ENCODE results near the gene REV1.

The REV1 gene

DNA sequence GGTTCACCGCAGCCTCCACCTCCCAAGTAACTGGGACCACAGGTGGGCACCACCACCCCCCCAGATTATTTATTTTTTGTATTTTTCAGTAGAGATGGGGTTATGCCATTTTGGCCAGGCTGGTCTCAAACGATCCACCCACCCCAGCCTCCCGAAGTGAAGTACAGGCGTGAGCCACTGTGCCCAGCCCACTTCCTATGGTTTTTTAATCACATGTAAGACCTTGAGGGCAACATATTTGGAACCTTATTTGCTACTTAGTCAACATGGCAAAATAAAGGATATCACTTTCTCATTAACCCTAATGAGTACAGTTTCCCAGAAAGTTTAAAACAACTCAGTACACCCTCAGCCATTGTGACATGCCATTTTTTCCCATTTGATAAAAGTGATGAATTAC lies 88.0 kb downstream of the REV1 start (continued):
- TF ChIP-seq, protein P1, sequence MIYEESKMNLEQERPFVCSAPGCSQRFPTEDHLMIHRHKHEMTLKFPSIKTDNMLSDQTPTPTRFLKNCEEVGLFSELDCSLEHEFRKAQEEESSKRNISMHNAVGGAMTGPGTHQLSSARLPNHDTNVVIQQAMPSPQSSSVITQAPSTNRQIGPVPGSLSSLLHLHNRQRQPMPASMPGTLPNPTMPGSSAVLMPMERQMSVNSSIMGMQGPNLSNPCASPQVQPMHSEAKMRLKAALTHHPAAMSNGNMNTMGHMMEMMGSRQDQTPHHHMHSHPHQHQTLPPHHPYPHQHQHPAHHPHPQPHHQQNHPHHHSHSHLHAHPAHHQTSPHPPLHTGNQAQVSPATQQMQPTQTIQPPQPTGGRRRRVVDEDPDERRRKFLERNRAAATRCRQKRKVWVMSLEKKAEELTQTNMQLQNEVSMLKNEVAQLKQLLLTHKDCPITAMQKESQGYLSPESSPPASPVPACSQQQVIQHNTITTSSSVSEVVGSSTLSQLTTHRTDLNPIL (CRISPR knock-in tag; IDR thresholded peaks at IDR 0.05; ENCODE audit: low read depth) = no peak
- no peak for TF ChIP-seq GLIS3 (CRISPR knock-in tag; IDR thresholded peaks at IDR 0.05)
- no peak for TF ChIP-seq ZNF70 (CRISPR knock-in tag; IDR thresholded peaks at IDR 0.05)
- TF ChIP-seq RARB (CRISPR knock-in tag; IDR thresholded peaks at IDR 0.05) = no peak
- TF ChIP-seq, protein P2, sequence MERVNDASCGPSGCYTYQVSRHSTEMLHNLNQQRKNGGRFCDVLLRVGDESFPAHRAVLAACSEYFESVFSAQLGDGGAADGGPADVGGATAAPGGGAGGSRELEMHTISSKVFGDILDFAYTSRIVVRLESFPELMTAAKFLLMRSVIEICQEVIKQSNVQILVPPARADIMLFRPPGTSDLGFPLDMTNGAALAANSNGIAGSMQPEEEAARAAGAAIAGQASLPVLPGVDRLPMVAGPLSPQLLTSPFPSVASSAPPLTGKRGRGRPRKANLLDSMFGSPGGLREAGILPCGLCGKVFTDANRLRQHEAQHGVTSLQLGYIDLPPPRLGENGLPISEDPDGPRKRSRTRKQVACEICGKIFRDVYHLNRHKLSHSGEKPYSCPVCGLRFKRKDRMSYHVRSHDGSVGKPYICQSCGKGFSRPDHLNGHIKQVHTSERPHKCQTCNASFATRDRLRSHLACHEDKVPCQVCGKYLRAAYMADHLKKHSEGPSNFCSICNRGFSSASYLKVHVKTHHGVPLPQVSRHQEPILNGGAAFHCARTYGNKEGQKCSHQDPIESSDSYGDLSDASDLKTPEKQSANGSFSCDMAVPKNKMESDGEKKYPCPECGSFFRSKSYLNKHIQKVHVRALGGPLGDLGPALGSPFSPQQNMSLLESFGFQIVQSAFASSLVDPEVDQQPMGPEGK (CRISPR knock-in tag; IDR thresholded peaks at IDR 0.05; ENCODE audit: borderline replicate concordance) = no peak

DNA sequence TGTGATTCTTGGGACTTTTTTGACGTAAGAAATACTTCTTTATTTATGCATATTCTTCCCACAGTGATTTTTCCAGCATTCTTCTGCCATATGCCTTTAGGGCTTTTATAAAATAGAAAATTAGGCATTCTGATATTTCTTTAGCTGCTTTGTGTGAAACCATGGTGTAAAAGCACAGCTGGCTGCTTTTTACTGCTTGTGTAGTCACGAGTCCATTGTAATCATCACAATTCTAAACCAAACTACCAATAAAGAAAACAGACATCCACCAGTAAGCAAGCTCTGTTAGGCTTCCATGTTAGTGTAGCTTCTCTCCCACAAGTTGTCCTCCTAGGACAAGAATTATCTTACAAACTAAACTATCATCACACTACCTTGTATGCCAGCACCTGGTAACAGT lies 90.0 kb downstream of the REV1 start:
- TF ChIP-seq ZFP30 (CRISPR knock-in tag; IDR thresholded peaks at IDR 0.05) = no peak
- TF ChIP-seq ZNF70 (CRISPR knock-in tag; IDR thresholded peaks at IDR 0.05) = no peak
- TF ChIP-seq PPARA (CRISPR knock-in tag; IDR thresholded peaks at IDR 0.05; ENCODE audit: borderline replicate concordance) = no peak
- TF ChIP-seq, protein P2 (CRISPR knock-in tag; IDR thresholded peaks at IDR 0.05; ENCODE audit: borderline replicate concordance) = no peak
- TF ChIP-seq TOX (CRISPR knock-in tag; IDR thresholded peaks at IDR 0.05; ENCODE audit: borderline replicate concordance) = no peak
- no peak for TF ChIP-seq ZNF8 (CRISPR knock-in tag; IDR thresholded peaks at IDR 0.05)
- TF ChIP-seq ARNTL (CRISPR knock-in tag; IDR thresholded peaks at IDR 0.05; ENCODE audit: borderline replicate concordance, low read depth) = no peak
- no peak for TF ChIP-seq BACH2 (CRISPR knock-in tag; IDR thresholded peaks at IDR 0.05; ENCODE audit: borderline replicate concordance)
- TF ChIP-seq ESRRG (CRISPR knock-in tag; IDR thresholded peaks at IDR 0.05) = no peak
- TF ChIP-seq ZC3H10 (CRISPR knock-in tag; IDR thresholded peaks at IDR 0.05) = no peak
- TF ChIP-seq OSR1 (CRISPR knock-in tag; IDR thresholded peaks at IDR 0.05) = no peak
- no peak for TF ChIP-seq SNAI2 (CRISPR knock-in tag; IDR thresholded peaks at IDR 0.05)
- TF ChIP-seq, protein P3, sequence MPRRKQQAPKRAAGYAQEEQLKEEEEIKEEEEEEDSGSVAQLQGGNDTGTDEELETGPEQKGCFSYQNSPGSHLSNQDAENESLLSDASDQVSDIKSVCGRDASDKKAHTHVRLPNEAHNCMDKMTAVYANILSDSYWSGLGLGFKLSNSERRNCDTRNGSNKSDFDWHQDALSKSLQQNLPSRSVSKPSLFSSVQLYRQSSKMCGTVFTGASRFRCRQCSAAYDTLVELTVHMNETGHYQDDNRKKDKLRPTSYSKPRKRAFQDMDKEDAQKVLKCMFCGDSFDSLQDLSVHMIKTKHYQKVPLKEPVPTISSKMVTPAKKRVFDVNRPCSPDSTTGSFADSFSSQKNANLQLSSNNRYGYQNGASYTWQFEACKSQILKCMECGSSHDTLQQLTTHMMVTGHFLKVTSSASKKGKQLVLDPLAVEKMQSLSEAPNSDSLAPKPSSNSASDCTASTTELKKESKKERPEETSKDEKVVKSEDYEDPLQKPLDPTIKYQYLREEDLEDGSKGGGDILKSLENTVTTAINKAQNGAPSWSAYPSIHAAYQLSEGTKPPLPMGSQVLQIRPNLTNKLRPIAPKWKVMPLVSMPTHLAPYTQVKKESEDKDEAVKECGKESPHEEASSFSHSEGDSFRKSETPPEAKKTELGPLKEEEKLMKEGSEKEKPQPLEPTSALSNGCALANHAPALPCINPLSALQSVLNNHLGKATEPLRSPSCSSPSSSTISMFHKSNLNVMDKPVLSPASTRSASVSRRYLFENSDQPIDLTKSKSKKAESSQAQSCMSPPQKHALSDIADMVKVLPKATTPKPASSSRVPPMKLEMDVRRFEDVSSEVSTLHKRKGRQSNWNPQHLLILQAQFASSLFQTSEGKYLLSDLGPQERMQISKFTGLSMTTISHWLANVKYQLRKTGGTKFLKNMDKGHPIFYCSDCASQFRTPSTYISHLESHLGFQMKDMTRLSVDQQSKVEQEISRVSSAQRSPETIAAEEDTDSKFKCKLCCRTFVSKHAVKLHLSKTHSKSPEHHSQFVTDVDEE (CRISPR knock-in tag; IDR thresholded peaks at IDR 0.05) = no peak
- TF ChIP-seq, protein P4, sequence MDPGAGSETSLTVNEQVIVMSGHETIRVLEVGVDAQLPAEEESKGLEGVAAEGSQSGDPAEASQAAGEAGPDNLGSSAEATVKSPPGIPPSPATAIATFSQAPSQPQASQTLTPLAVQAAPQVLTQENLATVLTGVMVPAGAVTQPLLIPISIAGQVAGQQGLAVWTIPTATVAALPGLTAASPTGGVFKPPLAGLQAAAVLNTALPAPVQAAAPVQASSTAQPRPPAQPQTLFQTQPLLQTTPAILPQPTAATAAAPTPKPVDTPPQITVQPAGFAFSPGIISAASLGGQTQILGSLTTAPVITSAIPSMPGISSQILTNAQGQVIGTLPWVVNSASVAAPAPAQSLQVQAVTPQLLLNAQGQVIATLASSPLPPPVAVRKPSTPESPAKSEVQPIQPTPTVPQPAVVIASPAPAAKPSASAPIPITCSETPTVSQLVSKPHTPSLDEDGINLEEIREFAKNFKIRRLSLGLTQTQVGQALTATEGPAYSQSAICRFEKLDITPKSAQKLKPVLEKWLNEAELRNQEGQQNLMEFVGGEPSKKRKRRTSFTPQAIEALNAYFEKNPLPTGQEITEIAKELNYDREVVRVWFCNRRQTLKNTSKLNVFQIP (CRISPR knock-in tag; IDR thresholded peaks at IDR 0.05; ENCODE audit: borderline replicate concordance, low read depth) = no peak
- no peak for TF ChIP-seq TCF4 (CRISPR knock-in tag; IDR thresholded peaks at IDR 0.05; ENCODE audit: borderline replicate concordance)
- TF ChIP-seq, protein P1 (CRISPR knock-in tag; IDR thresholded peaks at IDR 0.05; ENCODE audit: low read depth) = no peak
- no peak for TF ChIP-seq ISL1 (CRISPR knock-in tag; IDR thresholded peaks at IDR 0.05)
- TF ChIP-seq ZNF565 (CRISPR knock-in tag; conservative IDR thresholded peaks at IDR 0.05; ENCODE audit: low read depth) = no peak
- ATAC-seq = no peak
